CD4-positive, alpha-beta T cell treated with Interleukin-17A for 4 hours (primary cell): ENCODE results near the gene PBRM1.

ENCODE experiments used
- DNase-seq: peaks from one replicate; pipeline ENCODE4 v3.0.0-alpha.2; 2020; ENCODE audit warnings: mixed read lengths

The PBRM1 gene

DNA sequence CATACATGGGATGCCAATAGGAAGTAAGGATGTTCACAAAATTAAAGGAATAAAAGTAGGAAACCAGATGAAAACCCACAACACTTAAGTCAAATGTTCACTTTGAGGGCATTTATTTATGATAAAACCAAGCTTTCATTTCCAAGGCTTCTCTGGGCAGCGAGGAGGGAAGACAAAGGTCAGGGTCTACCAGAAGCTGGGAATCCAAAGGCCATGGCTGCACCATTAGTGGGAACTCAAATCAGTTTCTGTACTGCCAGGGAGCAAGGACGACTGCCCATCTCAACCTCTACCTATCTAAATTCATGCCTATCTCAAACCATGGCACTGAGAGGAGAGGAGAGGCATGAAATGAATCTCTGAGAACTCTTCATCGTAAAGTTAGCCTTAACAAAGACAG lies 22.6 kb downstream of the PBRM1 start:
- DNase-seq, result no peak

DNA sequence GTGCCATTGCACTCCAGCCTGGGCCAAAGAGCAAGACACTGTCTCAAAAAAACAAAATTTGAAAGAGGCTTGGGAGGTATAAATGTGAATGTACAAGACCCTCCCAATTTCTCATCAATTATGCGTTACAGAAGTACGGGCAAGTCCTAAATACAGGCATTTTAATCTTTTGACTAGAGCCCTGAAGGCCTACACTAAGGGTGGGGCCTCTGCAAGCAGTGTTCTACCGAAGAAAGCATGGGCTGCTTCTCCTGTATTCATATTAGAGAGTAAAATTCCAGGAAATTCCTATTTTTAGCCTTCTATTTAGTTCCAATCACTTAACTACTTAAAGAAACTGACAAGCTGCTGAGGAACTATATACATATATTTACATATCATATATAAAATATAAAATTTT lies 25.7 kb downstream of the PBRM1 start:
- no peak for DNase-seq

DNA sequence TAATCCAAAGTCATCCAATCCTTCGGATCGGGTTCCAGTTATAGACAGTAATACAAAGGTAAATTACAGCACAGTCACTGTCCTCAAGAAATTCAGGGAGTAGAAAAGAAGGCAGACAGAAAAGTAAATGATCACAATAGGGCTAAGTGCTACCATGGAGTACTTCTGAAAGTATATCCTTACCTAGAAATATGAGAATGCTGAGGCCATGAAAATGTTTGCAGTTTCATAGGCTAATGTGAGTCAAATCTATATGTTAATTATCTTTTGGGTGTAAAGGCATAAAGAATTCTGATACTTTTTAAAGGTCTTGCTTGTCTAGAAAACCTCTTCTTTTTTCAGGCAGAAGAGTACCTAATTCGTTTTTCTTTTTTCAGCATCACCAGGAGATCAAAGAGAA lies 29.8 kb downstream of the PBRM1 start:
- DNase-seq, result no peak

DNA sequence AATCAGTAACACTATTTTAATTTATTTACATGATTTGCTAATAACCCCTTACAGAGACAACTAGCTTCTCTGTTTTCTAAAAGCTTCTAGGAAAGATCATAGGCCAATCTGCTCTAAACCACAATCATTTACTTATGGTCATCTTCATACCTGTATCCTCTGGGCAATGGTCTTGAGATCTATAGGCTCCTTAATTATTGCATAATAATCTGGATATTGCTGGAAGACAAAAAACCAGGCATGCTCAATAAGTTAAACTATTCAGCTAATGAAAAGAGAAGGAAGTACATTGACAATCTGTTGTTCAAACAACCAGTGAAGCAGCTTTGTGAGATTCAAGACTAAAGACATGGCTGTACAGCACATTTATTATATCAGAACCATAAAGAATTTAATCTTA lies 34.1 kb downstream of the PBRM1 start:
- no peak for DNase-seq

DNA sequence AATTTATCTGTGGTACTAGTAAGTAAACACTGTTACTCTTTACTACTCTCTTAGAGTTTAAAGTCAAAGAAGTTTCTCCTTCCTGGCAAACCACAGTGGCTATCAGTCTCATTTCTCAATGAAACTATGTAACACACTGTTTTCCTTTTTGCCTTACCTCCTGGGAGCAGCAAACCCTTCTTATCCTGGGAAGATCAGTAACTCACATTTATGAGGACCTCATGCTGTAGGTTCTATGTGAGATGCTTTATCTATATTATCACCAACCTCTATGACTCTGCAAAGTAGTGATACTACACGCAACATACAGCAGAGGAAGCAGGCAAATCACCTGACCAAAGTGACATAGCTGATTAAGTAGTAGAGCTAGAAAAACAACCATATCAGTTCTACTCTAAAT lies 35.3 kb downstream of the PBRM1 start:
- no peak for DNase-seq

DNA sequence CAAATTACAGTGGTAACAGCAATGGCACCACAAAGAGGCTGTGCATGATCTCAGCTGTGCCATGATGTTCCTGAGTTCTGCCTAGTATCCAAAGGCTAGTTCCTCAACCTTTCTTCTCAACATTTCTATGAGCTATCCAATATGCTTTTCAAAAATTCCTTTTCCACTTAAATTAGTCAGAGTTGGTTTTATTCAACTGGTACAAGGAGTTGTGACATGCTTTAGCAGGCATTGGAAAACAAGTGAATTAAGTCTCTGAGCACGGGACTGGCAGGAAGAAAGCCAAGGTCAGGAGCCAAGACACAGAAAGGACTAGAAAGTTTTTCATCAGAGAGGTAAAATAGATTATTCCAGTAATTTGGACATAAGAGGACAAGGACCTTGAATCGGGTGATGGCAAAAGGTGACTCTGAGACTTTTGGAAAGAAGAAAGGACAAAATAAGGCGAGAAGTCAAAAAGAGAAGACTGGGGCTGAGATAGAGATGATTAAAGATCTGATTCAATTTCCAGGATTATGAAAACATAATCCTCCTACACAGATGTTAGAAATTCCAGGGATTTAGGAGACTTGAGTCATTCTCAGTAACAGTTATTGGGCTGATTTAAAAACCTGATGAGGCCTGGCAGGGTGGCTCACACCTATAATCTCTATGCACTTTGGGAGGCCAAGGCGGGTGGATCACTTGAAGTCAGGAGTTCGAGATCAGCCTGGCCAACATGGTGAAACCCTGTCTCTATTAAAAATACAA lies 36.1 kb downstream of the PBRM1 start:
- no peak for DNase-seq

DNA sequence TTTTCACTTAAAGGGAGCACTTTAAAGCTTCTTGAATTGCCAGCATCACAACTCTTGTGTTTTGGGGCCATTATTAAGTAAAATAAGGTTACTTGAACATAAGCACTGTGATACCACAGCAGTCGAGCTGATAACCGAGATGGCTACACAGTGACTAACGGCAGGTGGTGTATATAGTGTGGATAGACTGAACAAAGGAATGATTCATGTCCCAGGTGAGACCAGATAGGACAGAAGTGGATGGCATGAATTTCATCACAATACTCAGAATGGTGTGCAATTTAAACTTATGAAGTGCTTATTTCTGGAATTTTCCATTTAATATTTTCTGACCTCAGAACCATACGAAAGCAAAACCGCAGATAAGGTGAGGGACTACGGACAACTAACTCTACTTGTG lies 40.2 kb downstream of the PBRM1 start:
- DNase-seq, result no peak

DNA sequence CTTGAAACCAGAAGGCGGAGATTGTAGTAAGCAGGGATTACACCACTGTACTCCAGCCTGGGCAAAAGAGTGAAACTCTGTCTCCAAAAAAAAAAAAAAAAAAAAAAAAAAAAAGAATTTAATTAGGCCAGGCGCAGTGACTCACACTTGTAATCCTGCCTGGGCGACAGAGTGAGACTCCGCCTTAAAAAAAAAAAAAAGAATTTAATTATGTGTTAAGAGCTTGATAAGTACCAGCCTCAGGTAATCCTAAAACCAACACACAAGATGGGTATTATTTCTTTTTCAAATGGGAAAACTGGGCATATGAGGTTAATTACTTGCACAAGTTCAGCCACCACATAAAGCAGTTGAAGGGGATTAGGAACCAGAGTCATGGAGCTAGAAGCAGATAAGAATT lies 49.0 kb downstream of the PBRM1 start:
- DNase-seq, result no peak

DNA sequence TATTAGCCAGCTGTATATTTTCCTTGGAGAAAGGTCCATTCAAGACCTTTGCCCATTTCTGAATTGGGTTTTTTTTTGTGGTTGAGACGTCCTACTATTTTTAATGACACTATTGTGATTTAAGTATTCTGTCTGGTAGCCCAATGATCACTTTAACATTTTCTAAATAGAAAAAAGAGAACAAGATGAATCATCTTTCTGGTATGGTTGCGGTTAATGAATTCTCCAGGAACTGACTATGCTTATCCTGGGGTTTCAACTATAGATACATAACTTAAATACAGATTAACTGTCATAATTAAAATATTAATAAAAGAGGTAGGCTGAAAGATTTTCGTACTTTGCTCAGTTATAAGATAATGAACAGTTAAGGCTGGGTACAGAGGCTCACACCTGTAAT lies 51.9 kb downstream of the PBRM1 start:
- no peak for DNase-seq

DNA sequence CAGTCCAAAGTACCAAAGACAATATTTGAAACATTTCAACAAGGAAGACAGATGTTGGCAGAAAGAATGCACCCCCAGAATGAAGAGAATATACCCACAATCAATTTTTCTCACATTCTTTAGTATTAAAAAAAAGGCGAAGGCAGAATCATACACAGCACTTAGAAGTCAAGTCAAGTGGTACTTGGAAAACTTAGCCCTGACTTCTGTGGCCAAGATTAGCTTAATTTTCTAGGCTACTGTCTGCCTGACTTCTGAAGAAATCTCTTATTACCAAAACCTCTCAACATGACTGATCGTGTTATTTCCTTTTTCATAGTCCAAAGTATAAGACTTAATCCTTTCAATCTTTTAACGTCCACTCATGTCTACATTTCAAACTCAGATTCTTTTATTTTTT lies 60.7 kb downstream of the PBRM1 start:
- DNase-seq, result no peak

DNA sequence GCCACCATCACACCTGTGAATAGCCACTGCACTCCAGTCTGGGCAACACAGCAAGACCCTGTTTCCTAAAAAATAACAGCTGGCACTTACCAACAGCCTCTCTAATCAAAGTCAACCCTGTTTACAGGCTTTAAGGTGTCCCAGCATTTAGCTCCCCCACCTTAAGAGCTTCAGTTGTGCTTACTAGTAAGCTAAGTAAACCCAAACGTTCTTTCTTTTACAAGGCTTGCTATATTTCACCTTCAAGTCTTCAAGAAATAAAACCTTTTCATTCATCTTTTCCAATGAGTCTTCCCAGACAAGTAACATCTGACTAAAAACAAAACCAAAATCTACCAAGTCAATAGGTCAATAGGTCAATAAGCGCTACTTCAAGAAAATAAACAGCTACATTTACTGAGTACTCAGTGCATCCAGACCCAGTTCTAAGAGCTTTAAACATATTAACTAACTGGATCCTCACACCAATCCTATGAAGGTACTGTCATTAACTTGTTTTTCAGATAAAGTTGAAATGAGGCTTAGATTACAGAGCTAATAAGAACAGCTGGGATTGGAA lies 62.4 kb downstream of the PBRM1 start:
- no peak for DNase-seq

DNA sequence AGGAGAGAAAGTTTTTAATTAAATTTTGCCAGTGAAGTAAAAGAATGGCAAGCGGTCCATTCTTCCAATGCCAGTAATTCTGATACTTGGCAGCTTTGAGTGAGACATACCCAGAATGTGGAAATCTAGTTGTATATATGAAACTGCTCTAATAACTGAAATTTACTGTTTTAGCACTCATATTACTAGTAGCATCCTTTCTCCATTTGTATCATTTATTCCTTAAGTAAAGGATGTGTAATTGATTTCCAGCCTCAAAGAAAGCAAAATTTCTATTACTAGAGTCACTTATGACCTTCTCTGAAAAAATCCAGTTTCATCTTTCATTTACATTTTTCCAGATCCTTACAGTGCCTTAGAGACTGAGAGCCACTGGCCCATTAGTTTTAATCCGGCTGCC lies 65.1 kb downstream of the PBRM1 start:
- DNase-seq, result no peak

DNA sequence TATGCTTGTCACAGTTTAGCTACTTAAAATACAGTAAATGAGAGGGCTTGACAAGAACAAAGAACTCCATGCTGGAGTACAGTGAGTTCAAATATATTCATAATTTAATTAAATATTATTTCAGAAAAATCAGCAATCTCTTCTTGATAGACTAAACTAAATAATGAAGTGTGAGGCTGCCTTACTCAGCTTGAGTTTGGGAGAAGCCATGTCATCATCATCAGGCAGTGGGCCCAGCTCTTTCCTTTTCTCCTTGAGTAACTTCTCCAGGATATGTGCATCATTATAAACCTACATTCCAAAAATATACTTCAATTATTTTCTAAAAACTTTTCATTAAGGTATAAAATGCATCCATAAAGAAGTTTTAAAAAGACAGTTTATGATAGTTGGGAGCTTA lies 70.5 kb downstream of the PBRM1 start:
- no peak for DNase-seq

DNA sequence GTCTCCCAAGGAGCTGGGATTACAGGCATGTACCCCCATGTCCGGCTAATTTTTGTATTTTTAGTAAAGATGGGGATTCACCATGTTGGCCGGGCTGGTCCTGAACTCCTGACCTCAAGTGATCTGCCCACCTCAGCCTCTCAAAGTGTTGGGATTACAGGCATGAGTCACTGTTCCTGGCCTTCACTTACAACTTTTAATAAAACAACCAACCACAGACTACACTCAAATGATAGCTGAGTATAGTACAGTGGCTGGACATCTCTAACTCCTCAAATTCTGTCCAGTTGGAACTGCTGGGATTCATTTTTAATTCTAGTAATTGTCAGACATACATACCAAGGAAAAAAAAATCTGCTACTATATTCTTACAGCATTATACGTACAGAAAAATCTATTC lies 71.0 kb downstream of the PBRM1 start:
- DNase-seq, result no peak

DNA sequence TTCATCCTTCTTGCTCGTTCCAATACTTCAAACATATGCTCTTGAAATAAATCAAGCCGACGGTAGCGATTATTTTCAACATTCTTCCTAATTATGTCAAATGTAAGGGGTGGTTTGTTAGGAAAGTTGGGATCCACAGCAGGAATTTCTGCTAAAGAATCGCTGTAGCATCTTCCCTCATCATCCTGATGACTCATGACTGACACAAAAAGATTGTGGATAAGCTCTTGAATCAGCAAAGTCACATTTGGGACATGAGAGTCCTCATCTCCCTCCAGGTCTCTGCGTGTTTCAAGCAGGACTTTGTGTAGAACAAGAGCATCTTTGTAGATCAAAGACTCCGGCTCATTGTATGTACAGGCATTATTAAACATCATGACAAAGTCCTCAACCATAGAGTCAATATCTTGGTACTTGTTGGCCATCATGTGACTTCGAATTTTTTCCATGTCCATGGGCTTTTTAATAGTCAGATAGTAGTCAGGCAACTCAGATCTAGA lies 76.3 kb downstream of the PBRM1 start:
- DNase-seq, result no peak

DNA sequence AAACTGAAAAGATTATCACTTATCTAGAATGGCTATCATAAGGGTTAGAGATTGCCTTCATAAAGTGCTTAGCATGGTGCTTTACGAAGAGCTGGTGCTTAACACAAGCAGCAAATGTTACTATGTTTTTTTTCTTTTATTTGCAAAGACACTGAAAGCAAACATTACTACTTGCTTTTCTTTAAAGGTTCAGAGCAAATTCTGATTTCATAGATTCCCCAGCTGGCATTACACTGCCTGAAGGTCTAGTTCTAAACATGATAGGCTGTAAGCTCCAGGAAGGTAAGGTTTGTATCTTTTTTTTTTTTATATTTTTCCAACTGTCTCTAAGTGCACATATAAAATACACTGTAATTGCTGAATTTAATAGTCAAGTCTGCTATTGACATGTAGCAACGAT lies 77.4 kb downstream of the PBRM1 start:
- DNase-seq, result no peak

DNA sequence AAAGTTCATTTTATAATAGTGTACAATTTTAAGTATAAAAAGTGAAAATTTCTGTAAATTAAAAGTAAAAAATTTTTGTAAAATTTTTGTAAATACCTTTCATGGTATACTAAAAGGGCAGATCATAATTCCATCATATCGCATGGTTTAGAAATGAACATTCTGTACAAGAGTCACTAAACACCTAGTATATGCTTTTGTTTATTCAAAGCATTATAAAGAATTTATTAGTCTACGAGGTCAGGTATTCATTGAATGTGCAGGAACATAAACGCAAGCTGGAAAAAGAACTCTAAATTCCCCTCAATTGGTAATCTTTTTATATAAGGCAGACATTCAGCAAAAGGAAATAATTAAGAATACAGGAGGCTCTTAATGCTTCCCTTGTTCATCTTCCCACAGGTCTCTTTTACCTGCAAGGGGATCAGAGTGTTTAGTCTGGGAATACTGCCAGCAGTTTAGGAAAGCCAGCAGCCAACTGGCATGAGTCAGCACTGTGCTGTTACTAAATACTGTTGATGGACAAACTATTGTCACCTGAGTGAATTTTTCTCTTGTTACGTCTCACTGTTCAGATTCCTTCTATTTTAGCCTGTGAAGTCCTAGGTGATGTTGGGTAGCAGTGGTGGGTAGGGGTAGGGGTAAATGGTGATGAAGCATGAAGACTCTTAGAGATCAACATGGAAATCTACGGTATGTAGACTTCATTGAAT lies 79.2 kb downstream of the PBRM1 start:
- DNase-seq, result no peak

DNA sequence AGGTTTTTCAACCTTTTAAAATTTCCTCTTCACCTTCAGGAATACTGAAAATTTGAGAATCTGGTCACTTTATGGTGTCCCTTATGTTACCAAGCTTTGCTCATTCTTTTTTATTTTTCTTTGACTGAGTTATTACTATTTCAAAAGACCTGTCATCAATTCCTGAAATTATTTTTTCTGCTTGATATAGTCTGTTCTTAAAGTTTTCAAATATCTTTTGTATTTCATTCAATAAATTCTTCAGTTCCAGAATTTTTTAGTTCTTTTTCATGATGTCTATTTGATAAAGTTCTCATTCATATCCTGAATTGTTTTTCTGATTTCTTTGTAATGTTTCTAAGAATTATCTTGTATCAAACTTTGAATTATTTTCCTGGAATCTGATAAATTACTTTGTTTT lies 85.5 kb downstream of the PBRM1 start:
- no peak for DNase-seq

DNA sequence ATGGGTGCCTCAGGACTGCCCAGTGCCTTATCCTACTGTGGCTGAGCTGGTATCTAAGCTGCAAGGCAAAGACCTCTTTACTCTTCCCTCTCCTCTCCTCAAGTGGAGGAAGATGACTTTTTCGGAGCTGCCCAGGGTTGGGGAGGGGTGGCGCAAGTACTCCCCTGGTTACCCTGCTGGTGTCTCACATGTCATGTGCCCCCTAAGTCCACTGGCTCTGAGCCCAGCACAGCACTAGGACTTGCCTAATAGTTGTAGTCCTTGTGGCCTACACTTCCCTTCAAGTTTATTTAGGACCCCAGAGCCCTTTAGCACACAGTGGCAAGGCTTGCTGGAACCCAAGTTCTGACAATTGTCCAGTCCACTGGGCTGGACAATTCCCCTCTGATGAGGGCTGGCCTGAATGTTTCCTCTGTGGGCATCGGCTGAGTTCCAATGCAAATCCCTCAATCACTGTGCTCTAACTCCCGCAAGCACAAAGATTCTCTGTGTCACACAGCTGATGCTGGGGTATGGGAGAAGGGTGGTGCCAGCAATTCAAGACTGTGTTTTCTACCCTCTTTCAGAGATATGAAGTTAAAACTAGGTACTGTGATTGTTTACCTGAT lies 89.0 kb downstream of the PBRM1 start:
- DNase-seq, result no peak

DNA sequence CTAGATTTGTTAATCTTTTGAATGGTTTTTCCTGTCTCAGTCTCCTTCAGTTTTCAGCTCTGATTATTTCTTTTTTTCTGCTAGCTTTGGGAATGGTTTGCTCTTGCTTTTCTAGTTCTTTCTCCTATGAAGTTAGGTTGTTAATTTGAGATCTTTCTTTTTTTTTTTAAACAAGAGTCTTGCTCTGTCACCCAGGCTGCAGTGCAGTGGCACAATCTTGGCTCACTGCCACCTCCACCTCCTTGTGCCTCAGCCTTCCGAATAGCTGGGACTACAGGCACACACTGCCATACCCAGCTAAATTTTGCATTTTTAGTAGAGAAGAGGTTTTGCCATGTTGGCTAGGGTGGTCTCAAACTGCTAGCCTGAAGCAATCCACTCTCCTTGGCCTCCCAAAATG lies 92.6 kb downstream of the PBRM1 start:
- no peak for DNase-seq

DNA sequence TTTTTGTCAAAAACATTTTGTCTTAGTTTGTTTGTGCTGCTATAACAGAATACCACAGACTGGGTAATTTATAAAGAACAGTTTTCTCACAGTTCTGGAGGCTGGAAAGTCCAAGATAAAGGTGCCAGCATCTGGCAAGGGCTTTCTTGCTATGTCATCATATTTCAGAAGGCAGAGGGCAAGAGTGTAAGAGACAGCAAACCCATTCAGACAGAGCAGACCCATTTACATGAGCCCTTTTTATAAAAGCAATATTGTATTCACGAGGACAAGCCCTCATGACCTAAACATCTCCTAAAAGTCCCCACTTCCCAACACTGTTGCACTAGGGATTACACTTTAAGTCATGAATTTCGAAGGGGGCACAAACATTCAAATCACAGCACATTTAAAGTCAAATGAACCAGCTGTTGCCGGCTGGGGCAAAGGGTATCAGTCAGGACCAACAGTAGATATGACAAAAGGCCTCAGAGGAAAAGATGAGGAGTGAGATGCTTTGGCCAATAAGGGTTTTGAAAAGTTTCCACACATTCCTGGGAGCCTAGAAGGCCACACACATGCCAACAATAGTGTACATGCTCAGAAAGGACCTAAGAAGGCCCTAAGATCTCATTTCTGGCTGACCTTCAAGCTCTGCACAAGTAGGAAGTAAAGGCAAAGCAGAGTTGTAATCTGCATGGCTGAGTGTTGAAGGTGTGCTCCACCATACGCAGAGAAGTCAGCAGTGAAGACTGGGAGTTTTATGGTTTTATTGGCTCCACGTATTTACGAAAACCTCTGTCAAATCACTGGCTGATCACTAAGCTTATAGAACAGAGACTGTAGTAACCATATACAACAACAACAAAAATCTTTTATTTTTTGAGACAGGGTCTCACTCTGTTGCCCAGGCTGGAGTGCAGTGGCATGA lies 111.4 kb downstream of the PBRM1 start:
- DNase-seq, result no peak

DNA sequence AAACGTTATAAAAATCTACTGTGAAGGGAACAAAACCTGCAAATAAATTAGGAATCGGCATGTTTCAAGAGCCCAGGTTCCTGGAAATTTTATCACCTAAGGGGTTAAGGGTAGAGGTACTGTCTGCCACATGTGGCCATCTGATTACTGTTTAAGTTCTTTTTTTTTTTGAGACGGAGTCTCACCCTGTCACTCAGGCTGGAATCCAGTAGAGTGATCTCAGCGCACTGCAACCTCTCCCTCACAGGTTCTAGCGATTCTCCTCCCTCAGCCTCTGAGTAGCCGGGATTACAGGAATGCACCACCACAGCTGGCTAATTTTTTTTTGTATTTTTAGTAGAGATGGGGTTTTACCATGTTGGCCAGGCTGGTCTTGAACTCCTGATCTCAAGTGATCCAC lies 113.5 kb downstream of the PBRM1 start:
- DNase-seq, result no peak

DNA sequence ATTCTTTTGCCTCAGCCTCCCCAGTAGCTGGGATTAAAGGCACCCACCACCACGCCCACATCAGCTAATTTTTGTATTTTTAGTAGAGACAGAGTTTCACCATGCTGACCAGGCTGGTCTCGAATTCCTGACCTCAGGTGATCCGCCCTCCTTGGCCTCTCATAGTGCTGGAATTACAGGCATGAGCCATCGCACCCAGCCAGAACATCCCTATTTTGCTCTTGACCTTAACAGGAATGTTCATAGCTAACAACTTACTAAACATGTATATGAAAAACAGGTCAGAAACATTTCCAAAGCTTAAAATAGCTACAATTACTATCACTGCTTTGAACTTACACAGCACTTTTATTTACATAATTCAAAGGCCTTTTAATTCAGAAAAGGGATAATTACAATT lies 115.6 kb downstream of the PBRM1 start:
- DNase-seq, result no peak
